ENCODE measurements around the gene PLA2G12A.
"Not testable (repeated sequence)": the region's sequence is repeated elsewhere in the genome, so short reads cannot be mapped to it uniquely, and the experiment has no call there.

Gene PLA2G12A

DNA sequence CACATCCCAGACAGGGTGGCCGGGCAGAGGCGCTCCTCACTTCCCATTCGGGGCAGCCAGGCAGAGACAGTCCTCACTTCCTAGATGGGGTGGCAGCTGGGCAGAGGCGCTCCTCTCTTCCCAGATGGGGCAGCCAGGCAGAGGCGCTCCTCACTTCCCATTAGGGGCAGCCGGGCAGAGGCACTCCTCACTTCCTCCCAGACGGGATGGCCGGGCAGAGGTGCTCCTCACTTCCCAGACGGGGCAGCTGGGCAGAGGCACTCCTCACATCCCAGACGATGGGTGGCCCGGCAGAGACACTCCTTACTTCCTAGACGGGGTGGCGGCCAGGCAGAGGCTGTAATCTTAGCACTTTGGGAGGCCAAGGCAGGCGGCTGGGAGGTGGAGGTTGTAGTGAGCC, 50.9 kb downstream of the PLA2G12A start:
- not testable (repeated sequence) for DNase-seq (ENCODE audit: low read depth)

DNA sequence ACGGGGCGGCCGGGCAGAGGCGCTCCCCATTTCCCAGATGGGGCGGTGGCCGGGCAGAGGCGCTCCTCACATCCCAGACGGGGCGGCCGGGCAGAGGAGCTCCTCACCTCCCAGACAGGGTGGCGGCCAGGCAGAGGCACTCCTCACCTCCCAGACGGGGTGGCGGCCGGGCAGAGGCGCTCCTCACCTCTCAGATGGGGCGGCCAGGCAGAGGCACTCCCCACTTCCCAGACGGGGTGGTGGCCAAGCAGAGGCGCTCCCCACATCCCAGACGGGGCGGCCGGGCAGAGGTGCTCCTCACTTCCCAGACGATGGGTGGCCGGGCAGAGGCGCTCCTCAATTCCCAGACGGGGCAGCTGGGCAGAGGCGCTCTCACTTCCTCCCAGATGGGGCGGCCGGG, 51.4 kb downstream of the PLA2G12A start:
- DNase-seq (ENCODE audit: low read depth): not testable (repeated sequence)

DNA sequence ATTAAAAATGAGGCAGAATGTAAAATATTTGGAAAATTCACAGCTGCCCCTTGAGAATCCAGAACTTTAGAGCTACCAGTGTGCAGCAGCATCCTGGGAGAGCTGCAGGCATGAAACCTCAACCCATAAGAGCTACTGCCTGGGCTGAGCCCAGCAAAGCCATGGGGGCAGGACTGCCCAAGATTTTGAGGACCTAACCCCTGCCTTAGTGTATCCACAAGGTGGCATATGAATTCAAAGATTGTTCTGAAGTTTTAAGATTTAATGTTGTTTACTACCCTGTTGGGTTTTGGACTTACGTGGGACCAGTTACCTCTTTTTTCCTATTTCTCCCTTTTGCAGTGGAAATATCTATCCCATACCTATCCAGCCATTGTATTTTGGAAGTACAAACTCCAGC, 53.0 kb downstream of the PLA2G12A start:
- DNase-seq (ENCODE audit: low read depth): no peak

DNA sequence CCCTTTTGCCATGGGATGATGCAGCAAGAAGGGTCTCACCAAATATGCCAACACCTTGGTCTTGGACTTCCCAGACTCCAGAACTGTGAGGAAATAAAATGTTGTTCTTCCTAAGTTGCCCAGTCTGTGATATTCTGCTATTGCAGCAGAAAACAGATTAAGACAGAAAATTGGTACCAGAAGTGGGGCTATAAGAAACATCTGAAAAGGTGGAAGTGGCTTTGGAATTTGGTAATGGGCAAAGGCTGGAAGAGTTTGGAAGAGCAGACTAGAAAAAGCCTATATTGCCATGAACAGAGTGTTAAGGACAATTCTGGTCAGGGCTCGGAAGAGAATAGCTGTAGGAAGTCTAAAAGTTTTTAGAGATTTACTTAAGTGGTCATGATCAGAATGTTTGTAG, 54.0 kb downstream of the PLA2G12A start:
- no peak for DNase-seq (ENCODE audit: low read depth)

DNA sequence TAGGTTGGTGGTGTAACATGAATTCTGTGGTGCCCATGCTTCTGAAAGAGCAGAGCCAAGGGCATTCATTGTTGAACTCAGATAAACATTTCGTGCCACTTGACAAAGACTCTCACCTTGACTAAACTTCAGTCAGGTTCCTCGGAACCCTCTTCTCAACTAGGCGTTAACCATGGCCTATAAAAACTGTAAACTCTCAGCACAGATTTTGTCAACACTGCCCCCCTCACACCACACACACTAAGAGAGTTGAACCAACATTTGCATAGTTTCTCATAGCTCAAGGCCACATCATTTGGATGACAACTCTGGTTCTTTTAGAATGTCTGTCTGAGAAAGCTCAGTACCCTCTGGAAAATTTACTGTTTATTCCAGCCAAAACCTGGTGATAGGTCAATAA, 54.7 kb downstream of the PLA2G12A start:
- DNase-seq (ENCODE audit: low read depth): no peak

DNA sequence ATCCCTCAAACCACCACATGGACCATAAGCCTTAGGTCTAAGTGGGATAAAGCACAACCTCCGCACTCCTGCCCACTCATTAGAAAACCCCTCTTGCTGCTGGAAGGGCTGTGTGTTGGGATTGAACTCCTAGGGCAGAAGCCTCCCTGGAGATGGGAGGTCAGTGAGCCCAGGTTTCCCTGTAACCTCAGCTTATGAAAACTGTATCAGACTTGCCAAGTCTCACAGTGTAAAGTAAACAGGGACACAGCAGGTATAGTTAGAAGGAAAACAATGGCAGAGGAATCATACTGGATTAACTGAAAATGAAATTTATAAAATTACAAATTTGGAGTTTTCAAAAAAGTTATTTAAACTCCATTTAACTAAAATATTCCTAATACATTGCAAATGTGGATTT, 56.6 kb downstream of the PLA2G12A start:
- no peak for DNase-seq (ENCODE audit: low read depth)

DNA sequence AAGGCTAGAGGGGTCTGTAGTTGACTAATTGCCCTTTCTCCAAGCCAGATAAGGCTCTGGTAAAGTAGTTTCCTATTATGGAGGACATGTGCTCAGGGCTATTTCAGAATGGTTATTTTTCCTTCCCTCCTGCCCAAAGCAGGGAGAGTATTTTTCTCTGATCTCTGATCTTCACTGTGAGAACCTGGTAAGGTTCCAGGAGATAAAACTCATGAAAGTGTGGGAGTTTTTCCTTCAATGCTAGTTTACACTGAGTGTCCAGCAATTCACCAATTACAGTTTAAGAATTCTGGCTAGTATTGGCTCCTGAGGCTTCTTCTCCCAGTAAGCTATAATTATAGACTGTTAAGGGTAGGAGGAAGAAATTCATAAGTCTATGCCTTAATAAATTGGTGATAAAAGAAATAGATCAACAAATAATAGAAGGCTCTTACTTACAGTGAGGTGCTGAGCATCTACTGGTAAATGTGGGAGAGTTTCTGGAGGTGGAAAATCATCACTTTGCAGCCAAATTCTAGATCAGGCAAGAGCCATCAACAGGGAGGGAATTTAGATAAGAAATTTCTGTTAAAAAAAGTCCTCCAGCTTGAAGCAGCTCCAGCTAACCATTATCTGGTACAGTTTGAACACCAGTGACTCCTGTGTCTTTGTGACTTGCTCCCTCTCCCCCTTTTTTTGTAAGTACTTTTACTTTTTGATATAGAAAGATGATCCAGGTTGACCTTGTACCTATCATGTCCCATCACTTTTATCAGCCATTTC, 57.5 kb downstream of the PLA2G12A start:
- DNase-seq (ENCODE audit: low read depth): no peak

DNA sequence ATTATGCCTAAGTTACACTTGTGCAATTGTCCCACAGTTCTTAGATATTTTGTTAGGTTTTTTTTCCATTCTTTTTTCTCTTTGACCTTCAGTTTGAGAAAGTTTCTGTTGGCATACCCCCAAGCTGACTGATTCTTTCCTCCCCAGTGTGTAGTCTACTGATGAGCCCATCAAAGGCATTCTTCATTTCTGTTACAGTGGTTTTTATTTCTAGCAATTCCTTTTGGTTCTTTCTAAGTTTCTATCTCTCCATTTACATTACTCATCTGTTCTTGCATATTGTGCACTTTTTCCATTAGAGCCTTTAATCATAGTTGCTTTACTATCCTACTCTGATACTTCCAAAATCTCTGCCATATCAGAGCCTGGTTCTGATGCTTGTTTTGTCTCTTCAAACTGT, 58.5 kb downstream of the PLA2G12A start:
- DNase-seq (ENCODE audit: low read depth): no peak

DNA sequence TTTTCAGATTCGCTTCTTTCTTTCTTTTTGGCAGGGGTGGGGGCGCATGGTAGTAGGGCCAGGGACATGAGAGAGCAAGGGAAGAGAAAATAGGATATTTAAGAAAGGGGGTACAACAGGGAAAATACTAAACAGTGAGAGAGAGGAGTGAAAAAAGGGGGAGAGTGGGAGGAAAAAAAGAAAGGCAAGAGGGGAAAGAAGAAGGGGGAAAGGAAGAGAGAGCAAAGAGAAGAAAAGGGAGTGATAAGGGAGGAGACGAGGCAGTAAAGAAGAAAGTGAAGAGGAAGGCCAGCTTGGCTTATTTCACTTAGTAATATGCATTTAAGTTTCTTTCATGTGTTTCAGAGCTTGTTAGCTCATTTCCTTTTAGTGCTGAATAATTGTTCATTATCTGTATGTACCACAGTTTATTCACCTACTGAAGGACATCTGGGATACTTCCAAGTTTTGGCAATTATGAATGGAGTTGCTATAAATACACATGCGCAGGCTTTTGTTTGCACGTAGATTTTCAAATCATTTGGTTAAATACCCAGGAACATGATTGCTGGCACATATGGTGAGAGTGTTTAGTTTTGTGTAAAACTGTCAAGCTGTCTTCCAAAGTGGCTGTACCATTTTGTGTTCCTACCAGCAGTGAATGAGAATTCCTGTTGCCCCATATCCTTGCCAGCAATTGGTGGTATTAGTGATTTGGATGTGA, 63.9 kb downstream of the PLA2G12A start:
- DNase-seq (ENCODE audit: low read depth): no peak

DNA sequence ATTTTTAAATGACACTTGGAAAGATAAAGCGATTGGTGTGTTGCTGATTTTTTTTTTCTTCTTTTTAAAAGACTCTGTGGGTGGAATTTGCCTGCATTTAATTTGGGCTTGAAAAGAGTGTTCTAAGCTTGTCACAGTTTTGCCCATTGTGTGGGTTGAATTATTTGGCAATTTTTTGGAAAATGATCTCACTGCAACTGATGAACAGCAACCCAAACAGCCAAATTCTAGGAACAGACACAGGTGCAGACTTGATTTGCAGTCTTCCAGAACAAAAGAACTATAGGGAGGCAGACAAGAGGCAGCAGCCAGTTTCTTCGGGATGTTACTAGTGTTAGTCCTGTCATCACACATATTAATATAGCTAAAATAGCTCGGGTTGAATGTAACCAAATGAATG, 67.1 kb downstream of the PLA2G12A start:
- DNase-seq (ENCODE audit: low read depth): no peak

DNA sequence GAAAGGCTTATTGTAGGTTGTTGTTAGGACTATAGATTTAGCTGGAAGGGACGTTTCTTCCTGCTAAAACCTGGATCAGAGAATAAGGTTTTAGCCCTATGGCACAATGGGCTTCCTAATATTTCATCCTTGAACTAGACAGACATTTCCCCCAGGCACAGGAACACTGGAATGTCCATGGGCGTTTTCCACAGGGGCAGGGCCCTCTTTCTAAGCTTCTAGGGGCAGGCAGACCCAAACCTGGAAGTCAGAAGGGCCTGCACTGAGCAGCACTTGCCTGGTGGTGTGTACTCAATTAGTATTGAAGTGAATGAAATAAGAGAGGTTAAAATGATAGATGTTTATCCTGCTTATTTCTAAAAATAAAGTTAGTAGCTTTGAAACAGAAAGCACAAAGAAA, 67.8 kb downstream of the PLA2G12A start:
- no peak for DNase-seq (ENCODE audit: low read depth)
